Measurements from ENCODE around the gene KRT76. TPM values are rescaled to one million over a fixed set of nuclear protein-coding genes. Genes with fewer than 3 reads are reported as not detected.
"Not testable (repeated sequence)": the region's sequence is repeated elsewhere in the genome, so short reads cannot be mapped to it uniquely, and the experiment has no call there.

The KRT76 gene
- total RNA-seq, 4 donors from 2014 or later: not detected

GRCh38 chr12:52765702-52766101 lies 11.4 kb downstream of the KRT76 start:
- peaks cover 0 to 6% (median under 1%) of the 10 kb centered on the region in 4 donors for H3K9me3 ChIP-seq
- H3K4me1 ChIP-seq: no peaks in the 10 kb centered on the region
- TF ChIP-seq CTCF (IDR thresholded peaks at IDR 0.05): no peak
- no peak for TF ChIP-seq POLR2A (IDR thresholded peaks at IDR 0.05)
- DNase-seq: no peak
- H3K27me3 ChIP-seq: no peaks in the 10 kb centered on the region
- no peak overlapping the region for H3K27ac ChIP-seq
- H3K36me3 ChIP-seq: no peaks in the 10 kb centered on the region
- no peak overlapping the region for H3K4me3 ChIP-seq

GRCh38 chr12:52763991-52764390 lies 13.2 kb downstream of the KRT76 start:
- H3K36me3 ChIP-seq: no peaks in the 10 kb centered on the region
- H3K4me1 ChIP-seq: no peaks in the 10 kb centered on the region
- no peak for DNase-seq
- peaks cover 0 to 10% (median 2%) of the 10 kb centered on the region in 4 donors for H3K9me3 ChIP-seq
- no peak overlapping the region for H3K4me3 ChIP-seq
- no peak overlapping the region for H3K27ac ChIP-seq
- H3K27me3 ChIP-seq: no peaks in the 10 kb centered on the region
- no peak for TF ChIP-seq CTCF (IDR thresholded peaks at IDR 0.05)
- TF ChIP-seq POLR2A (IDR thresholded peaks at IDR 0.05): no peak

- Histone ChIP-seq H3K27ac (no peak overlapping the region), H3K36me3 (no peaks in the 10 kb centered on the region), H3K4me3 (no peak overlapping the region), H3K27me3 (no peaks in the 10 kb centered on the region), H3K9me3 (peaks cover 0 to 10% (median 2%) of the 10 kb centered on the region in 4 donors), H3K4me1 (no peaks in the 10 kb centered on the region)
- no peak for DNase-seq
- TF ChIP-seq POLR2A (IDR thresholded peaks at IDR 0.05) (no peak), CTCF (IDR thresholded peaks at IDR 0.05) (no peak)
These were observed 14.0 kb downstream of the KRT76 start for GRCh38 chr12:52763036-52763659.

GRCh38 chr12:52761802-52762201 lies 15.3 kb downstream of the KRT76 start:
- Histone ChIP-seq H3K36me3 (no peaks in the 10 kb centered on the region), H3K9me3 (peaks cover 0 to 10% (median 2%) of the 10 kb centered on the region in 4 donors), H3K27me3 (no peaks in the 10 kb centered on the region), H3K4me3 (no peak overlapping the region), H3K4me1 (no peaks in the 10 kb centered on the region), H3K27ac (no peak overlapping the region)
- DNase-seq: no peak
- TF ChIP-seq POLR2A (IDR thresholded peaks at IDR 0.05): no peak
- no peak for TF ChIP-seq CTCF (IDR thresholded peaks at IDR 0.05)

- not testable (repeated sequence) for H3K36me3 ChIP-seq, H3K4me3 ChIP-seq, DNase-seq, H3K27me3 ChIP-seq, H3K27ac ChIP-seq, H3K4me1 ChIP-seq
- peaks cover 0 to 10% (median 2%) of the 10 kb centered on the region in 4 donors for H3K9me3 ChIP-seq
These were observed 15.9 kb downstream of the KRT76 start for GRCh38 chr12:52761218-52761617.

- H3K4me3 ChIP-seq: no peak overlapping the region
- peaks cover 0 to 10% (median 2%) of the 10 kb centered on the region in 4 donors for H3K9me3 ChIP-seq
- no peaks in the 10 kb centered on the region for H3K36me3 ChIP-seq
- no peaks in the 10 kb centered on the region for H3K4me1 ChIP-seq
- no peaks in the 10 kb centered on the region for H3K27me3 ChIP-seq
- TF ChIP-seq CTCF (IDR thresholded peaks at IDR 0.05) (no peak), POLR2A (IDR thresholded peaks at IDR 0.05) (no peak)
- no peak overlapping the region for H3K27ac ChIP-seq
- no peak for DNase-seq
These were observed 16.5 kb downstream of the KRT76 start for GRCh38 chr12:52760623-52761022.
